ENCODE results near the gene ANKMY2. TPM values are rescaled to one million over a fixed set of nuclear protein-coding genes. Genes with fewer than 3 reads are reported as not detected.
"Not testable (repeated sequence)": the region's sequence is repeated elsewhere in the genome, so short reads cannot be mapped to it uniquely, and the experiment has no call there.

Gene ANKMY2
- total RNA-seq, 1 donor from 2014 or later, result 11.3 TPM

DNA sequence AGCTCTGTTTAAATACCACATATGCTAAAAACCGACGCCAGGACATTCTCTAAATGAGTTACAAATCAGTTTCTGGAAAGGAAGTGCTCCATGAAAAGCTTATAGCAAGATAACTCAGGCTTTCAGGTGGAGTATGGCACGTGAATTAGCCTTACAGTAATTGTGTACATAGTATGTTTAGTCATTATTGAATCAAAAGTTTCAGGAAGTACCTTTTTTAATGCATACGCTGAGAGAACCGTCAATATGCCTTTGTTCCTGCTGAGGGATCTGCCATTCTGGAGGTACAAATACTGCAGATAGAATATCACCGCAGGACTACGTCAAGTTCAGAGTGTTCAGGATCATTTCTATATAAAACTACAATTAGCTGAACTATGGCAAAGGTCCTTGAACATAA, 45.7 kb downstream of the ANKMY2 start:
- Mint-ChIP-seq H3K4me3 (no peak overlapping the region), H3K27me3 (no peaks in the 10 kb centered on the region), H3K9me3 (no peaks in the 10 kb centered on the region), H3K36me3 (ENCODE audit: low read depth) (peaks cover 58% of the 10 kb centered on the region), H3K27ac (no peak overlapping the region), H3K4me1 (no peaks in the 10 kb centered on the region)
- intact Hi-C loops (cut with micrococcal nuclease), result no loop called here
- TF ChIP-seq, protein P1, sequence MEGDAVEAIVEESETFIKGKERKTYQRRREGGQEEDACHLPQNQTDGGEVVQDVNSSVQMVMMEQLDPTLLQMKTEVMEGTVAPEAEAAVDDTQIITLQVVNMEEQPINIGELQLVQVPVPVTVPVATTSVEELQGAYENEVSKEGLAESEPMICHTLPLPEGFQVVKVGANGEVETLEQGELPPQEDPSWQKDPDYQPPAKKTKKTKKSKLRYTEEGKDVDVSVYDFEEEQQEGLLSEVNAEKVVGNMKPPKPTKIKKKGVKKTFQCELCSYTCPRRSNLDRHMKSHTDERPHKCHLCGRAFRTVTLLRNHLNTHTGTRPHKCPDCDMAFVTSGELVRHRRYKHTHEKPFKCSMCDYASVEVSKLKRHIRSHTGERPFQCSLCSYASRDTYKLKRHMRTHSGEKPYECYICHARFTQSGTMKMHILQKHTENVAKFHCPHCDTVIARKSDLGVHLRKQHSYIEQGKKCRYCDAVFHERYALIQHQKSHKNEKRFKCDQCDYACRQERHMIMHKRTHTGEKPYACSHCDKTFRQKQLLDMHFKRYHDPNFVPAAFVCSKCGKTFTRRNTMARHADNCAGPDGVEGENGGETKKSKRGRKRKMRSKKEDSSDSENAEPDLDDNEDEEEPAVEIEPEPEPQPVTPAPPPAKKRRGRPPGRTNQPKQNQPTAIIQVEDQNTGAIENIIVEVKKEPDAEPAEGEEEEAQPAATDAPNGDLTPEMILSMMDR (IDR thresholded peaks at IDR 0.05), result no peak
- DNase-seq (no peak), ATAC-seq (ENCODE audit: low read depth) (no peak)
- ChIA-PET POLR2A (no interaction called here), CTCF (no interaction called here)

DNA sequence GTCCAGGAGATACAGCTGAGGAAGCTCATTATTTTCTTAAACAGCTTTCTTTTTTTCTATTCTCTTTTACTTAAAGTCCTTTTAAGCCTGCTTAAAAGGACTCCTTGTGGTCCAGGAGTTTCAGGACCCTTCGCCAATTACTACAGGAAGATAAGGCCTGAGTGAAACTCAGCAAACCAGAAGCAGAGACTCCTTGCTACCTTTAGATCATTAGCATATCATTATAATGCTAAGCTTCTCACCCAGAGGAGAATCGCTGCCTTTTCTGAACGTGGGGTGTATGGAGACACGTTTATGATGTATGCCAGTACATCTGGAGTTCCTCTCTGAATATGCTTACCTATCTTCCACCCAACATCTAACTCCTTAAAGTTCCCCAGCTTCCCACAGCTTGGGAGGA, 47.5 kb downstream of the ANKMY2 start:
- POLR2A ChIA-PET, result no interaction called here
- no peaks in the 10 kb centered on the region for H3K9me3 Mint-ChIP-seq

DNA sequence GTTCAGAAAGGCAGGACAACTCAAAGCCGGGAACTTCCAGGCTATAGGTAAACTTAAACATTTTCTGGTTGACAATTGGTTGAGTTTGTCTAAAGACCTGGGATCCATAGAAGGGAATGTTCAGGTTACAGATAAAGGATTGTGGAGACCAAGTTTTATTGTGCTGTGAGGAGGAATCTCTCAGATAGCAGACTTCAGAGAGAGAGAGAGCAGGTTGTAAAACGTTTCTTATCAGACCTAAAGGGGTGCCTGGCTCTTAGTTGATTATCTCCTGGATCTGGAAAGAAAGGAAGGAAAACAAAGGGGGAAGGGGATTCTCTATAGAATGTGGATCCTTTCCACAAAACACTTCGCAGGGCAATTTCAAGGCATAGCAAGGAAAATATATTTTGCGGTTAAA, 50.0 kb downstream of the ANKMY2 start:
- POLR2A ChIA-PET; H3K27ac Mint-ChIP-seq; intact Hi-C loops (cut with micrococcal nuclease); H3K27me3 Mint-ChIP-seq; H3K9me3 Mint-ChIP-seq; H3K4me3 Mint-ChIP-seq; DNase-seq; H3K4me1 Mint-ChIP-seq; ATAC-seq (ENCODE audit: low read depth); CTCF ChIA-PET: not testable (repeated sequence)
- peaks cover 18% of the 10 kb centered on the region for H3K36me3 Mint-ChIP-seq (ENCODE audit: low read depth)

More for the DNA sequence above, 47.5 kb downstream of the ANKMY2 start:
- Mint-ChIP-seq H3K36me3 (ENCODE audit: low read depth) (peaks cover 41% of the 10 kb centered on the region), H3K27me3 (no peaks in the 10 kb centered on the region), H3K4me1 (no peaks in the 10 kb centered on the region), H3K4me3 (no peak overlapping the region), H3K27ac (no peak overlapping the region)
- ATAC-seq (ENCODE audit: low read depth) (no peak), DNase-seq (no peak)
- CTCF ChIA-PET, result no interaction called here
- TF ChIP-seq, protein P1 (IDR thresholded peaks at IDR 0.05), result no peak
- intact Hi-C loops (cut with micrococcal nuclease), result no loop called here

DNA sequence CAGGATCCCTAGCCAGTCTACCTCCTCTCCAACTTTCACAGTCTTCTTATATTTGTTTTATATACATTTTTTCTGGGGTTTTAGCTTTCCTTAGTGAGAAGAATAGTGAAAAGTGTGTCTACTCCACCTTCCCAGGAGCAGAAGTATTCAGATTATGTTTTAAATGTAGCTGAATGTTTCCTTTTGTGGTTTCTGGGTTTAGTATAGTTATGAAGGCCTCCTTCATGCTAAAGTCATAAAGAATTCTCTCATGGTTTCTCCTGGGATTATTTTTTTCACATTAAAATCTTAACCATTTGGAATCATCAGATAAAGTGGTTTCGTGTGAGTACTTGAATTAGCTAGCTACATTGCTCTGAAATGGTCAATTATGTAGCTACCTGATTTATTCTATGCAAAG, 50.9 kb downstream of the ANKMY2 start:
- no peaks in the 10 kb centered on the region for H3K4me1 Mint-ChIP-seq
- CTCF ChIA-PET, result no interaction called here

DNA sequence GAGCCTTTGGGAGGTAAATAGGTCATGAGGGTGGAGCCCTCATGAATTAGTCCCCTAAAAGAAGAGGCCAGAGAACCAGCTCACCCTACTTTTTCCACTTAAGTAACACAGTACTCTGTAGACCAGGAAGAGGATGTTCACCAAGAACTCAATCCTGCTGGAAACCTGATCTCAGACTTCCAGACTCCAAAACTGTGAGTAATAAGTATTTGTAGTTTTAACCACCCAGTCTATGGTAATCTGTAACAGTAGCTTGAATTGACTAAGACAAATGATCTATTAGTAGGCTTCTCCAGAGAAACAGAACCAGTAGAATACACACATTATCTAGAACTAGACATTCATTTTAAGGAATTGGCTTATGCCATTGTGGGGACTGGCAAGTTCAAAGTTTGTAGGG, 51.5 kb downstream of the ANKMY2 start:
- Mint-ChIP-seq H3K9me3 (no peaks in the 10 kb centered on the region), H3K27ac (no peak overlapping the region), H3K27me3 (no peaks in the 10 kb centered on the region), H3K4me1 (no peaks in the 10 kb centered on the region), H3K4me3 (no peak overlapping the region), H3K36me3 (ENCODE audit: low read depth) (peaks cover 6% of the 10 kb centered on the region)
- DNase-seq (no peak), ATAC-seq (ENCODE audit: low read depth) (no peak)
- CTCF ChIA-PET, result no interaction called here
- TF ChIP-seq, protein P1 (IDR thresholded peaks at IDR 0.05), result no peak
- POLR2A ChIA-PET, result no interaction called here
- intact Hi-C loops (cut with micrococcal nuclease), result no loop called here

More for the DNA sequence above, 50.9 kb downstream of the ANKMY2 start:
- H3K9me3 Mint-ChIP-seq, result no peaks in the 10 kb centered on the region
- POLR2A ChIA-PET, result interaction anchor here (0.6 kb wide), 1 partner anchor 129 kb away, joined by 6 read pairs; no protein-coding TSS in a partner anchor
- no peaks in the 10 kb centered on the region for H3K27me3 Mint-ChIP-seq
- peaks cover 12% of the 10 kb centered on the region for H3K36me3 Mint-ChIP-seq (ENCODE audit: low read depth)
- intact Hi-C loops (cut with micrococcal nuclease), result no loop called here
- TF ChIP-seq, protein P1 (IDR thresholded peaks at IDR 0.05), result no peak
- ATAC-seq (ENCODE audit: low read depth) (no peak), DNase-seq (no peak)
- H3K27ac Mint-ChIP-seq, result no peak overlapping the region
- no peak overlapping the region for H3K4me3 Mint-ChIP-seq

DNA sequence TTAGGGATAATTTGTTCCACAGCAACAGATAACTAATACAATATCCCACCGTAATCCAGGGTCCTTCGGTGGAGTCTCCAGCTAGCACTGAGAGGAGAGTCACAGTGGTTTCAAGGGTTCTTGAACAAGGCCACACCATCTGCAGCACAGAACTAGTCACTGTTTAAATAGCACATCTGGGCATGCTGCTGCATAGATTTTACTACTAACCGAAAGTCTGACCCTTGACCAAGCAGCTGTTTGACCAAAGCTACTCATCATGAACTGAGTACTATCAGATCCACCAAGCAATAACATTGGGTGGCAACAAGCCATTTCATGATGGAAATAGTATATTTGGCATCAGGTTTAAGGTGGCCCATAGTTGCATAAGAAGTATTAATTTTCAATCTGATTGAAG, 53.2 kb downstream of the ANKMY2 start:
- no peaks in the 10 kb centered on the region for H3K27me3 Mint-ChIP-seq
- ATAC-seq (ENCODE audit: low read depth), result no peak
- peaks cover 1% of the 10 kb centered on the region for H3K36me3 Mint-ChIP-seq (ENCODE audit: low read depth)
- DNase-seq, result no peak
- intact Hi-C loops (cut with micrococcal nuclease), result no loop called here
- TF ChIP-seq, protein P1 (IDR thresholded peaks at IDR 0.05), result no peak
- H3K9me3 Mint-ChIP-seq, result no peaks in the 10 kb centered on the region
- H3K4me1 Mint-ChIP-seq, result no peaks in the 10 kb centered on the region
- no peak overlapping the region for H3K4me3 Mint-ChIP-seq
- H3K27ac Mint-ChIP-seq, result no peak overlapping the region
- ChIA-PET POLR2A (no interaction called here), CTCF (no interaction called here)
